HCT116 (cell line): ENCODE results near the gene KLF16. TPM values are rescaled to one million over a fixed set of nuclear protein-coding genes. Genes with fewer than 3 reads are reported as not detected.

Experiments used
- ATAC-seq: fragments of 200-7000 bp; cut with Tn5 transposase; 2 replicates; pipeline ENCODE4 v1.9.1; 2020; ENCODE audit warnings: mild to moderate bottlenecking, moderate library complexity
- BruUV-seq: library from RNA; stranded (reverse); fragments of 400-500 nt; replicated peaks from 2 replicates; lab custom pipeline; 2021; lab: Mats Ljungman, UMichigan
- CTCF ChIA-PET: fragments of 300-600 bp; sonication (Branson Sonifier 250); formaldehyde crosslinking; loops from one replicate; lab custom pipeline; 2021; ENCODE audit warnings: antibody characterized with exemption; lab: Charles Lee
- POLR2A ChIA-PET: fragments of 300-600, 350-600 bp; sonication (Branson Sonifier 250); formaldehyde crosslinking; loops from one replicate; lab custom pipeline; 2021; ENCODE audit warnings: antibody characterized with exemption; lab: Charles Lee
- RAD21 ChIA-PET, 2 experiments: fragments of 300-600 bp; sonication (Branson Sonifier 250); formaldehyde crosslinking; loops; one replicate each; lab custom pipeline; 2023; ENCODE audit warnings: low total read pairs in 2 of 2; ENCODE audit not compliant: uncharacterized antibody in 2 of 2, unreplicated experiment in 2 of 2, low non-redundant PET in 1 of 2; lab: Charles Lee
- DNase-seq: peaks from one replicate; pipeline ENCODE4 v3.0.0-alpha.2; 2010; ENCODE audit warnings: low read depth, low spot score
- H2AFZ ChIP-seq: fragments of 200-600 bp; shearing (Covaris generic), sonication (generic); 2 replicates; pipeline ENCODE4 v1.6.1; 2017; ENCODE audit warnings: low read depth, mixed run types, mixed read lengths, antibody characterized with exemption, low read length; ENCODE audit not compliant: poor library complexity, severe bottlenecking
- H3K27ac ChIP-seq: 2 replicates; pipeline ENCODE4 v1.5.1; 2012; ENCODE audit warnings: low read depth, low read length
- H3K27me3 ChIP-seq: fragments of 200-600 bp; sonication (generic); 2 replicates; pipeline ENCODE4 v1.6.1; 2016; ENCODE audit warnings: mixed run types, low read length, mixed read lengths; ENCODE audit not compliant: insufficient read depth
- H3K36me3 ChIP-seq, 2 experiments: fragments of 200-500 bp in 1 of 2; fragments of 200-600 bp in 1 of 2; sonication (Bioruptor generic) in 1 of 2; sonication (generic) in 1 of 2; 2 replicates each; pipeline versions ENCODE4 v1.5.1 to v1.6.1; 2014 to 2016; ENCODE audit warnings: low read length in 2 of 2, inconsistent platforms in 1 of 2, mixed read lengths in 1 of 2, mixed run types in 1 of 2; ENCODE audit not compliant: insufficient read depth in 2 of 2, control insufficient read depth in 1 of 2
- H3K4me1 ChIP-seq, 2 experiments: fragments of 200-600 bp in 1 of 2; sonication (generic) in 1 of 2; 2 replicates each; pipeline versions ENCODE4 v1.5.1 to v1.6.1; 2012 to 2017; ENCODE audit warnings: low read length in 2 of 2, inconsistent platforms in 1 of 2, mild to moderate bottlenecking in 1 of 2, mixed read lengths in 1 of 2, mixed run types in 1 of 2, moderate library complexity in 1 of 2; ENCODE audit not compliant: insufficient read depth in 2 of 2, control insufficient read depth in 1 of 2
- H3K4me2 ChIP-seq: fragments of 200-600 bp; sonication (generic); 2 replicates; pipeline ENCODE4 v1.6.1; 2017; ENCODE audit warnings: mixed run types, low read length, mixed read lengths
- H3K4me3 ChIP-seq, 2 experiments: fragments of 200-600 bp in 1 of 2; sonication (generic) in 1 of 2; replicated peaks in 1 of 2; 2 replicates each; pipeline ENCODE4 v1.5.1; 2011 to 2016; ENCODE audit warnings: low read length in 2 of 2, control low read depth in 1 of 2, low read depth in 1 of 2, mild to moderate bottlenecking in 1 of 2, mixed read lengths in 1 of 2, mixed run types in 1 of 2
- H3K79me2 ChIP-seq: fragments of 200-600 bp; sonication (generic); 2 replicates; pipeline ENCODE4 v1.6.1; 2017; ENCODE audit warnings: mild to moderate bottlenecking, mixed run types, low read length, moderate library complexity, mixed read lengths; ENCODE audit not compliant: insufficient read depth
- H3K9ac ChIP-seq: fragments of 200-600 bp; sonication (generic); 2 replicates; pipeline ENCODE4 v1.6.1; 2016; ENCODE audit warnings: low read length, mixed read lengths
- H3K9me2 ChIP-seq: fragments of 200-600 bp; sonication (generic), shearing (Covaris generic); 2 replicates; pipeline ENCODE4 v1.6.1; 2017; ENCODE audit warnings: mixed run types, mild to moderate bottlenecking, moderate library complexity; ENCODE audit not compliant: insufficient read depth
- H3K9me3 ChIP-seq, 2 experiments: fragments of 200-500 bp in 1 of 2; fragments of 200-600 bp in 1 of 2; sonication (Bioruptor generic) in 1 of 2; sonication (generic) in 1 of 2; 2 replicates each; pipeline ENCODE4 v1.6.1; 2014 to 2017; ENCODE audit warnings: low read length in 2 of 2, mixed read lengths in 2 of 2, inconsistent platforms in 1 of 2, low read depth in 1 of 2, mild to moderate bottlenecking in 1 of 2, mixed run types in 1 of 2, moderate library complexity in 1 of 2; ENCODE audit not compliant: control insufficient read depth in 1 of 2, insufficient read depth in 1 of 2
- H4K20me1 ChIP-seq: fragments of 200-600 bp; sonication (generic), shearing (Covaris generic); 2 replicates; pipeline ENCODE4 v1.6.1; 2017; ENCODE audit warnings: mixed run types, mild to moderate bottlenecking, moderate library complexity; ENCODE audit not compliant: insufficient read depth
- CBX3 ChIP-seq: IDR thresholded peaks from 2 replicates; pipeline ENCODE4 v1.6.1; 2012; ENCODE audit warnings: low read depth
- EGR1 ChIP-seq: IDR thresholded peaks from 2 replicates; pipeline ENCODE4 v1.6.1; 2012; ENCODE audit warnings: low read depth
- EZH2 ChIP-seq: fragments of 200-600 bp; sonication (generic); IDR thresholded peaks from 2 replicates; pipeline ENCODE4 v1.6.1; 2017; ENCODE audit warnings: antibody characterized with exemption, mixed run types
- EZH2phosphoT487 ChIP-seq: fragments of 200-600 bp; IDR thresholded peaks from 2 replicates; pipeline ENCODE4 v1.6.1; 2018; ENCODE audit warnings: antibody characterized with exemption, borderline replicate concordance
- POLR2A ChIP-seq: IDR thresholded peaks from 2 replicates; pipeline ENCODE4 v1.7.0; 2011; ENCODE audit warnings: borderline replicate concordance; ENCODE audit not compliant: insufficient read depth, insufficient read length; ENCODE audit errors: extremely low read depth
- SRF ChIP-seq: IDR thresholded peaks from 2 replicates; pipeline ENCODE4 v1.6.1; 2012; ENCODE audit warnings: low read depth
- ZFX ChIP-seq: fragments of 450-650 bp; IDR thresholded peaks from 2 replicates; pipeline ENCODE4 v1.6.1; 2017
- intact Hi-C: fragments of 100-400 bp; cut with micrococcal nuclease; formaldehyde crosslinking; loops from 2 replicates; pipeline ENCODE4 v1.10.0; 2022
- total RNA-seq: library from RNA; stranded (reverse); gene quantifications from one replicate; pipeline ENCODE4 v1.2.1, GENCODE V29; 2021; ENCODE audit not compliant: unreplicated experiment
- TF ChIP-seq, protein P1 (sequence below), 3 experiments: fragments of 200-600 bp in 1 of 3; sonication (generic) in 1 of 3; IDR thresholded peaks in 2 of 3; conservative IDR thresholded peaks in 1 of 3; 2 replicates each; pipeline ENCODE4 v1.5.1; 2012 to 2017; ENCODE audit warnings: low read depth in 2 of 3, low read length in 2 of 3, antibody characterized with exemption in 1 of 3, borderline replicate concordance in 1 of 3, control low read depth in 1 of 3, mild to moderate bottlenecking in 1 of 3, mixed read lengths in 1 of 3, mixed run types in 1 of 3, moderate library complexity in 1 of 3; ENCODE audit not compliant: insufficient read depth in 1 of 3
- TF ChIP-seq, protein P2 (sequence below): IDR thresholded peaks from 2 replicates; pipeline ENCODE4 v1.6.1; 2012
- TF ChIP-seq, protein P3 (sequence below): IDR thresholded peaks from 2 replicates; pipeline ENCODE4 v1.6.1; 2012; ENCODE audit warnings: low read depth

KLF16 gene
- total RNA-seq, 1 experiment from 2014 or later = 64.3 TPM

- intact Hi-C loops = loop anchor here (5.0 to 10.0 kb wide), 2 partner anchors 143 to 210 kb away; partner anchors contain the start of gene UQCR11
- CTCF ChIA-PET = interaction anchor here (1.9 kb wide), 1 partner anchor 11 kb away, joined by 9 read pairs; no protein-coding TSS in a partner anchor
- TSS peak; percentile 18 for BruUV-seq
Observed at GRCh38 chr19:1814833-1815604, 48.4 kb downstream of the KLF16 start.

More at GRCh38 chr19:1814833-1815604, 48.4 kb downstream of the KLF16 start:
- no peak overlapping the region for H3K9ac ChIP-seq
- no peaks in the 10 kb centered on the region for H3K9me3 ChIP-seq
- RAD21 ChIA-PET = no interaction called here
- H3K27ac ChIP-seq = peak overlapping the region; percentile 1; the same call in 1 of the 2 replicates
- H3K9me2 ChIP-seq = no peaks in the 10 kb centered on the region
- TF ChIP-seq, protein P1, sequence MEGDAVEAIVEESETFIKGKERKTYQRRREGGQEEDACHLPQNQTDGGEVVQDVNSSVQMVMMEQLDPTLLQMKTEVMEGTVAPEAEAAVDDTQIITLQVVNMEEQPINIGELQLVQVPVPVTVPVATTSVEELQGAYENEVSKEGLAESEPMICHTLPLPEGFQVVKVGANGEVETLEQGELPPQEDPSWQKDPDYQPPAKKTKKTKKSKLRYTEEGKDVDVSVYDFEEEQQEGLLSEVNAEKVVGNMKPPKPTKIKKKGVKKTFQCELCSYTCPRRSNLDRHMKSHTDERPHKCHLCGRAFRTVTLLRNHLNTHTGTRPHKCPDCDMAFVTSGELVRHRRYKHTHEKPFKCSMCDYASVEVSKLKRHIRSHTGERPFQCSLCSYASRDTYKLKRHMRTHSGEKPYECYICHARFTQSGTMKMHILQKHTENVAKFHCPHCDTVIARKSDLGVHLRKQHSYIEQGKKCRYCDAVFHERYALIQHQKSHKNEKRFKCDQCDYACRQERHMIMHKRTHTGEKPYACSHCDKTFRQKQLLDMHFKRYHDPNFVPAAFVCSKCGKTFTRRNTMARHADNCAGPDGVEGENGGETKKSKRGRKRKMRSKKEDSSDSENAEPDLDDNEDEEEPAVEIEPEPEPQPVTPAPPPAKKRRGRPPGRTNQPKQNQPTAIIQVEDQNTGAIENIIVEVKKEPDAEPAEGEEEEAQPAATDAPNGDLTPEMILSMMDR (IDR thresholded peaks at IDR 0.05 in 2 of 3, conservative IDR thresholded peaks at IDR 0.05 in 1 of 3; ENCODE audit: borderline replicate concordance in 1 of 3, insufficient read depth in 1 of 3, low read depth in 2 of 3, low read length in 2 of 3) = no peak
- TF ChIP-seq POLR2A (no peak), CBX3 (no peak), EZH2phosphoT487 (no peak), SRF (no peak), EZH2 (no peak), EGR1 (no peak), ZFX (no peak)
- TF ChIP-seq, protein P2, sequence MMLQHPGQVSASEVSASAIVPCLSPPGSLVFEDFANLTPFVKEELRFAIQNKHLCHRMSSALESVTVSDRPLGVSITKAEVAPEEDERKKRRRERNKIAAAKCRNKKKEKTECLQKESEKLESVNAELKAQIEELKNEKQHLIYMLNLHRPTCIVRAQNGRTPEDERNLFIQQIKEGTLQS = no peak
- TF ChIP-seq, protein P3, sequence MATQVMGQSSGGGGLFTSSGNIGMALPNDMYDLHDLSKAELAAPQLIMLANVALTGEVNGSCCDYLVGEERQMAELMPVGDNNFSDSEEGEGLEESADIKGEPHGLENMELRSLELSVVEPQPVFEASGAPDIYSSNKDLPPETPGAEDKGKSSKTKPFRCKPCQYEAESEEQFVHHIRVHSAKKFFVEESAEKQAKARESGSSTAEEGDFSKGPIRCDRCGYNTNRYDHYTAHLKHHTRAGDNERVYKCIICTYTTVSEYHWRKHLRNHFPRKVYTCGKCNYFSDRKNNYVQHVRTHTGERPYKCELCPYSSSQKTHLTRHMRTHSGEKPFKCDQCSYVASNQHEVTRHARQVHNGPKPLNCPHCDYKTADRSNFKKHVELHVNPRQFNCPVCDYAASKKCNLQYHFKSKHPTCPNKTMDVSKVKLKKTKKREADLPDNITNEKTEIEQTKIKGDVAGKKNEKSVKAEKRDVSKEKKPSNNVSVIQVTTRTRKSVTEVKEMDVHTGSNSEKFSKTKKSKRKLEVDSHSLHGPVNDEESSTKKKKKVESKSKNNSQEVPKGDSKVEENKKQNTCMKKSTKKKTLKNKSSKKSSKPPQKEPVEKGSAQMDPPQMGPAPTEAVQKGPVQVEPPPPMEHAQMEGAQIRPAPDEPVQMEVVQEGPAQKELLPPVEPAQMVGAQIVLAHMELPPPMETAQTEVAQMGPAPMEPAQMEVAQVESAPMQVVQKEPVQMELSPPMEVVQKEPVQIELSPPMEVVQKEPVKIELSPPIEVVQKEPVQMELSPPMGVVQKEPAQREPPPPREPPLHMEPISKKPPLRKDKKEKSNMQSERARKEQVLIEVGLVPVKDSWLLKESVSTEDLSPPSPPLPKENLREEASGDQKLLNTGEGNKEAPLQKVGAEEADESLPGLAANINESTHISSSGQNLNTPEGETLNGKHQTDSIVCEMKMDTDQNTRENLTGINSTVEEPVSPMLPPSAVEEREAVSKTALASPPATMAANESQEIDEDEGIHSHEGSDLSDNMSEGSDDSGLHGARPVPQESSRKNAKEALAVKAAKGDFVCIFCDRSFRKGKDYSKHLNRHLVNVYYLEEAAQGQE = no peak
- POLR2A ChIA-PET = no interaction called here
- no peak overlapping the region for H3K4me2 ChIP-seq
- peaks cover 12 to 15% of the 10 kb centered on the region in 2 experiments for H3K36me3 ChIP-seq
- no peak for DNase-seq
- no peaks in the 10 kb centered on the region for H4K20me1 ChIP-seq
- H3K79me2 ChIP-seq = no peaks in the 10 kb centered on the region
- no peak overlapping the region for H2AFZ ChIP-seq
- no peak for ATAC-seq
- H3K27me3 ChIP-seq = no peaks in the 10 kb centered on the region
- no peak overlapping the region for H3K4me3 ChIP-seq
- peaks cover 20 to 37% of the 10 kb centered on the region in 2 experiments for H3K4me1 ChIP-seq
